NCI-H748 (cell line): ENCODE results near the gene DBF4.
"Not testable (repeated sequence)": the region's sequence is repeated elsewhere in the genome, so short reads cannot be mapped to it uniquely, and the experiment has no call there.

Experiments used
- DNase-seq: peaks from one replicate; lab custom pipeline; 2025; ENCODE audit not compliant: unreplicated experiment; lab: John Stamatoyannopoulos, UW

Gene DBF4

DNA sequence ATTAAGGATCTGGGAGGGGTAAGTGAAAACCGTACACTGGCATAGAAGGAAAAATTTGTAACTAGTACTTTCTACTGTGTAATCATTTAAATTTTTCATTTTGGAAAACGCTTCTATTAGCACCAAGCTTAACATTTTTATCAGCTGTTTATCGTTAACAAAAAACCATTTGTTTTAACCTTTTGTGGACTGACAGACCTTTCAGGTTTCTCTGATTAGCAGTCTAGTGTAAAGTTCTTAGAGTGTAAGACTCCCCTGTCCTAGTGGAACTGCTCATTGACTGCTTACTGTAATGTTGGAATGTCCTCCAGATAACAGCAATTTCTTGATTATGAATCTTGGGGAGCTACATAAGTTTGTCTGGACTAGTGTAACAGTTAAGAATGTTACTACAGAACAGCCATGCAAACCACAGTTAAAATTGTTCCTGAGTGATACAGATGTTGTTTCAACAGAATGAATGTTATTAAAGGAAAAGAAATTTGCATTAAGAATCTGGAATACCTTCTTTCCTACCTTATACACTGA lies 2.0 kb downstream of the DBF4 start:
- no peak for DNase-seq

DNA sequence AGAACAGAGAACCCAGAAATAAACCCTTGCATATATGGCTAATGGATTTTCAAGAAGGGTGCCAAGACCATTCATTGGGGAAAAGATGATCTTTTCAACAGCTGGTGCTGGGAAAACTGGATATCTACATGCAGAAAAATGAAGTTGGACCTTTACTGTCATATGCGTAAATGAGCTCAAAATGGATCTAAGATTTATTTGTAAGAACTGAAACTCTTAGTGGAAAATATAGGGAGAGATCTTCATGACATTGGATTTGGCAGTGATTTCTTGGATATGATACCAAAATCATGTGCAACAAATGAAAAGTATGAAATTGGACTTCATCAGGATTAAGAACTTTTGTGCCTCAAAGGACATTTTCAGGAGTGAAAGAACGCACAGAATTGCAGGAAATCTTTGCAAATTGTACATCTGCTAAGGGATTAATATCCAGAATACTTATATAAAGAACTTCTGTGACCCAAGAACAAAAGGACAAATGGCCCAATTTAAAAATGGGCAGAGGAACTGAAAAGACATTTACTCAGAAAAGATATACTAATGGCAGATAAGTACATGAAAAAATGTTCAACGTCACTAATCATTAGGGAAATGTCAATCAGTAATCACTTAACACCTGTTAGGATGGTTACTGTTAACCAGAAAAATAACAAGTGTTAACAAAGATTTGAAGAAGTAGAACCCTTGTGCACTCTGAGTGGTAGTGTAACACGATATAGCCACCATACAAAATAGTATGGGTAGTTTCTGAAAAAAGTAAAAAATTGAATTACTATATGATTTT lies 6.1 kb downstream of the DBF4 start:
- no peak for DNase-seq

DNA sequence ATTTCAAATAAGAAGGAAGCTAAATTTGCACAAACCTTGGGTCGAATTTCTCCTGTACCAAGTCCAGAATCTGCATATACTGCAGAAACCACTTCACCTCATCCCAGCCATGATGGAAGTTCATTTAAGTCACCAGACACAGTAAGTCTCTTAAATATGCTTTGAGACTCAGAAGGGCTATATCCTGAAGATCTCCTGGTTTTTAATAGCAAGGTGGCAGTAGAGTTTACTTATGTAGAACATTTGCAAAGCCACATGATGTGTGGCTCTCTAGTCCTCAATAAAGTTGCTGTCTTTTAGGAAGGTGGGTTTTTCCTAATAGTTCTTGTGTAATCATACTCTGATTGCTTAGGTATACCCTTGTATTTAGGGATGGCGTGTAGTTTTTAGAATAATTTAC lies 8.7 kb downstream of the DBF4 start:
- DNase-seq, result no peak

DNA sequence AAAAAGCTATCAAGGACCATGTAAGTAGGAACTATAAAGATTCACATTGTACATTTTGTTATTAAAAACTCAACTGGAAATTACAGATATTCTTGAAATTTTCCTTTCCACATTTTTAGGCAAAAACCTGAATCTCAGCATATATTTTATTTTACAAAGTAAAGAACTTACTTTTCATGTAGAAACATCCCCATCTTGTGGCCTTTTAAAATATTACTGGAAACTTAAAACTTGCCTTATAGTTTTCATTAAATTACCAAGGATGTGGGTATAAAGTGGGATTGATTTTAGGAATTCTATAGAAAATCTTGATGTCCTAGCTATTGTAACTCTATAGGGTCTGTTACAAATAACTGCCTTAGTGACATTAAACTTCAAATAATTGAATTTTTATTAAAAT lies 10.6 kb downstream of the DBF4 start:
- DNase-seq, result peak; percentile 39

DNA sequence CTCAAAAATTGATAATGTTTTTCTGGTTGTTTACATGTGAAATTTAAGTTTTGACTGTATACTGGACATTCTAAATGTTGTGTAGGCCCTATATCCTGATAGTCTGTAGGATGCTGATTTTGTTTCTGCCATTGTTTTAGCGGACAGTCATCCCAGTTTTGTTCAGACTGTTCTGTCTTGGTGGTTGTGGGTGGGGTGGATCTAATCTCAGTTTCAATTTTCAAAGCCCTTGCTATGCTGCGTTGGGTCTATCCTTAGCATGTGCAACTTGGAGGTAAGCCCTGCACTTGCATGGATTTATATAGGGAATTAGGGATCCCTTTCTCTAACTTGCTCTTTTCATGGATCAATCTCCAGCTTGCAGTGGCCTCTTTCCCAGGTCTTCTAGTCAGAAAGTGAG lies 19.1 kb downstream of the DBF4 start:
- no peak for DNase-seq

DNA sequence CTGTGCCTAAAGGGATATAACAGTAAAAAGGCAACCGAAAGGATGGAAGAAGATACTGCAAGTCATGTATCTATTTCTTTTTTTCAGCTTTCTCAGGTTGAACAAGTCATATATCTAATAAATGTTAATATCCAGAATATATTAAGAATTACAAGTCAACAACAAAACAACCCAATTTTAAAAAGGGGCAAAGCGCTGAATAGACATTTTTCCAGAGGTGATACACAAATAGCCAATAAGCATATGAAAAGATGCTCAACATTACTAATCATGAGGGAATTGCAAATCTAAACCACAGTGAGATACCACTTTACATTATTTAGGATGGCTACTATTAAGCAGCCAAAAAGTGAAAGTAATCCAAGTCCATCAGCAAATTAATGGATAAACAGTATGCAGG lies 23.0 kb downstream of the DBF4 start:
- no peak for DNase-seq

DNA sequence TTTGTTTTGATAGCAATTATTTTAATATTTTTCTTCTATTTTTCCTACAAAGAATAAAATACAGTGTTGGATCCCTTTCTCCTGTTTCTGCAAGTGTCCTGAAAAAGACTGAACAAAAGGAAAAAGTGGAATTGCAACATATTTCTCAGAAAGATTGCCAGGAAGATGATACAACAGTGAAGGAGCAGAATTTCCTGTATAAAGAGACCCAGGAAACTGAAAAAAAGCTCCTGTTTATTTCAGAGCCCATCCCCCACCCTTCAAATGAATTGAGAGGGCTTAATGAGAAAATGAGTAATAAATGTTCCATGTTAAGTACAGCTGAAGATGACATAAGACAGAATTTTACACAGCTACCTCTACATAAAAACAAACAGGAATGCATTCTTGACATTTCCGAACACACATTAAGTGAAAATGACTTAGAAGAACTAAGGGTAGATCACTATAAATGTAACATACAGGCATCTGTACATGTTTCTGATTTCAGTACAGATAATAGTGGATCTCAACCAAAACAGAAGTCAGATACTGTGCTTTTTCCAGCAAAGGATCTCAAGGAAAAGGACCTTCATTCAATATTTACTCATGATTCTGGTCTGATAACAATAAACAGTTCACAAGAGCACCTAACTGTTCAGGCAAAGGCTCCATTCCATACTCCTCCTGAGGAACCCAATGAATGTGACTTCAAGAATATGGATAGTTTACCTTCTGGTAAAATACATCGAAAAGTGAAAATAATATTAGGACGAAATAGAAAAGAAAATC lies 31.0 kb downstream of the DBF4 start:
- DNase-seq, result not testable (repeated sequence)

DNA sequence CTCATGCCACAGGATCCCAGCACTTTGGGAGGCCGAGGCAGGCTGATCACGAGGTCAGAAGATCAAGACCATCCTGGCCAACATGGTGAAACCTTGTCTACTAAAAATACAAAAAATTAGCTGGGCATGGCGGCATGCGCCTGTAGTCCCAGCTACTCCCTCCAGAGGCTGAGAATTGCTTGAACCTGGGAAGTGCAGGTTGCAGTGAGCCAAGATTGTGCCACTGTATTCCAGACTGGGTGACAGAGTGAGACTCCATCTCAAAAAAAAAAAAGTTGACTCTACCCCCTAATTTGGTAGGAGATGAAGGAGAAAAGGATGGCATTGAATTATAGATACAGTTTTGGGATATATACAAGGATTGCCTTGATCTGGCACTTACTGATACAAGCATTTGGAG lies 32.5 kb downstream of the DBF4 start:
- not testable (repeated sequence) for DNase-seq

DNA sequence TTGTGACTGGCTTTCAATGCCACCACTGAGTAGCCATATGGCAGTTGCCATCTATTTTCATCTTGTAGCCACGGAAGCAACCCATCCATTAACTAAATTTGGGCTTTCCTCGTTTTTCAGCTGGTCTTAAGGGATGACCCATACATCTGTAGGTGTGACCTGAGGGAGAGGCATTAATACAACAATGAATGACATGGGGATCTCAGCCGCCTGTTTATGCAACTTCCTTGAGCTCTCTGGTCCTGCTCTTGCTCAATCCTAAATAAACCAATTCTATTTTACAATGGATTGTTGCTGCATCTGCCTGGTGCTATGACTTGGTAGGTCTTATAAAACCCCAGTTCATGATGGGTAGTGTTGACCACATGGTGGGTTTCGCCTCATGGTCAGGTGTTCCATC lies 35.8 kb downstream of the DBF4 start:
- no peak for DNase-seq

DNA sequence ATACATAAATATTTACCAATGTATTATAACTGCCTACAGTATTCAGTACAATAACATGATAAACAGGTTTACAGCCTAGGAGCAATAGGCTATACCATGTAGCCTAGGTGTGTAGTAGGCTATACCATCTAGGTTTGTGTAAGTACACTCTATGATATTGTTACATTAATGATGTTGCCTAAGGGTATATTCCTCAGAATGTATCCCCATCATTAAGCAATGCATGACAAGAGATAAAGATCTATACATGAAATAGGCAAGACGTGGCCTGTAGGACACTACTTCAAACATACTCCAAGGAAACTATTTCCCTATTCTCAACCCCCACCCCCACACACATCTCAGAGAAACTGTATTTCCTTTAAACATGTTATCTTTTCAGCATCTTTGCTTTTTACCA lies 42.4 kb downstream of the DBF4 start:
- DNase-seq, result no peak

DNA sequence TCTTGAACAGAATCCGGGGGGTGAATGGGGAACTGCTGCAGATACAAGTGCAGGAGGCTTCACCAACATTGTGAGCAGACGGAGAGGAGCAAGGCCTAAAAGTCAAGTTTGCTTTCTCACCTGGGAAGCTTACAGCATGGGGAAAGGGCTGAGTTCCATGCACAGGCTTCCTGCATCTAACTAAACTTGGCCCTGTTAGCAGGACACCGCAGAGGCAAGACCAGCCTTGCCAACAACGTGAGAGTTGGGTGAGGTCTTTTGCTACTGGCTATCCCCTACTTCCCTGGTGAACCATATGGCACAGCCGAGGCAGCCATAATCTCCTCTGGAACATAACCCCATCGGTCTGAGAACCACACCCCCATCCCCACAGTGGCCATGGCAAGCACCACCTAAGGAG lies 43.6 kb downstream of the DBF4 start:
- no peak for DNase-seq

DNA sequence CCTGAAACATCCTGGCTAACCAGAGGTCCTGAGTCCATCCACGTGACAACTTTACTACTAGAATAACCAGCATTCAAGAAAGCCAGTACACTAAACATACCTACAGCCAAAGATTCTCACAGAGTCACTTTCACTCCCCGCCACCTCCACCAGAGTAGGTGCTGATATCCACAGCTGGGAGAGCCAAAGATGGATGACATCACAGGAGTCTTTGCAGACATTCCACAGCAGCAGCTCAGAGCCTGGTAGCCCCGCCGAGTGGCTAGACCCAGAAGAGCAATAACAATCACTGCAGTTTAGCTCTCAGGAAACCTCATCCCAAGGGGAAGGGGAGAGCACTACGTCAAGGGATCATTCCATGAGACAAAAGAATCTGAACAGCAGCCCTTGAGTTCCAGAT lies 44.3 kb downstream of the DBF4 start:
- DNase-seq, result no peak

DNA sequence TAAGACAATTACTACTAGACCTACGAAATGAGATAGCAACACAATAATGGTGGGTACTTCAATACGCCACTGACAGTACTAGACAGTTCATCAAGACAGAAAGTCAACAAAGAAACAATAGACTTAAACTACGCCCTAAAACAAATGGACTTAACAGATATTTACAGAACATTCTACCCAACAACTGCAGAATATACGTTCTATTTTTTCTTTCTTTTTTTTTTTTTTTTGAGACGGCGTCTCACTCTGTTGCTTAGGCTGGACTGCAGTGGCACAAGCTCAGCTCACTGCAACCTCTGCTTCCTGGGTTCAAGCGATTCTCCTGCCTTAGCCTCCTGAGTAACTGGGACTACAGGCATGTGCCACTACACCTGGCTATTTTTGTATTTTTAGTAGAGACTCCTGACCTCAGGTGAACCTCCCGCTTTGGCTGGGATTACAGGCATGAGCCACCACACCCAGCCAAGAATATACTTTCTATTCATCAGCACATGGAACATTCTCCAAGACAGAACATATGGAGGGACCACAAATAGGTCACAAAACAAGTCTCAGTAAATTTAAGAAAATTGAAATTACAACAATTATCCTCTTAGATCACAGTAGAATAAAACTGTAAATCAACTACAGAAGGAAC lies 46.6 kb downstream of the DBF4 start:
- DNase-seq, result peak; percentile 47

DNA sequence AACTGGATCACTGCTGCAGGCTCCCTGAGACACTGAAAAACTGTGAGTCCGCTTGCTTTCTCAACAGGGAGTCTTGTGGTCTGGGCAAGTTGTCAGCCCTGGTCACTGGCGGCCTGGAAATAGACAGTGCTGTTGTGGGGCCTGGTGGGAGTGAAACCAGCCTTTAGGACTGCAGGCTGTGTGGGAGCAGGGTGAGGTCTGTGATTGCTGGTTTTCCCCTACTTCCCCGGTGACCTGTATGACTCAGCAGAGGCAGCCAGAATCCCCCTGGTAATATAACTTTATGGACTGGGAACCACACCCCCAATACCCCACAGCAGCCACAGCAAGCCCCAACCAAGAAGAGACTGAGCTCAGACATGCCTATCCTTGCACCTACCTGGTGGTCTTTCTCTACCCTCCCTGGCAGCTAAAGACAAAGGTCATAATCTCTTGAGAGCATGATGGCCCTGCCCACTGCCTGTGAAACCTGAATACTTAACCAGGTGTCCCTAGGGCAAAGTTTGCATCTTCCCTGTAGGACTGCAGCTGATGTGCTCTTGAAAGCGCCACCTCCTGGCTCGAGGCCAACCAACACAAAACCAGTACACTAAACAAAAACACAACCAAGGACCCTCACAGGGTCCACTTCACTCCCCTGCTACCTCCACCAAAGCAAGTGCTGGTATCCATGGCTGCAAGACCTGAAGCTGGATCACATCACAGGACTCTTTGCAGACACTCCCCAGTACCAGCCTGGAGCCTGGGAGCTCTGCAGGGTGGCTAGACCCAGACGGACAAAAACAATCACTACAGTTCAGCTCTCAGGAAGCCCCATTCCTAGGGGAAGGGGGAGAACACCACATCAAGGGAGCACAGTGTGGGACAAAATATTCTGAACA lies 50.5 kb downstream of the DBF4 start:
- peak; percentile 79 for DNase-seq

DNA sequence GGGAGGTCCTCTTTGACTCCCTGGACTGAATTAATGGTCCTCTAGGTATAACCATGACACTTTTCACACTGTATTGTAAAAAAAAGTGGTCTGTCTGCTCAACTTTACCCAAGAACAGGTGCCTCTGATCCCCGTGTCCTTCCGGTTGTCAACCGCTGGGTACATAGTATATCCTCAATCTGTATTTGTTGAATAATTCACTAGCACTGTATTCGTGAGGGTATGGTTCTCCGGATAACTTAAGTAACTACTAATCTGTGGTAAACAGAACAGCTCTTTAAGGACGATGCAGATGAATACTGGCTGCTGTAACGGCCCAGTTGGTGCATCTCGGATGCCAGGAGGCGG lies 57.3 kb downstream of the DBF4 start:
- DNase-seq, result no peak

DNA sequence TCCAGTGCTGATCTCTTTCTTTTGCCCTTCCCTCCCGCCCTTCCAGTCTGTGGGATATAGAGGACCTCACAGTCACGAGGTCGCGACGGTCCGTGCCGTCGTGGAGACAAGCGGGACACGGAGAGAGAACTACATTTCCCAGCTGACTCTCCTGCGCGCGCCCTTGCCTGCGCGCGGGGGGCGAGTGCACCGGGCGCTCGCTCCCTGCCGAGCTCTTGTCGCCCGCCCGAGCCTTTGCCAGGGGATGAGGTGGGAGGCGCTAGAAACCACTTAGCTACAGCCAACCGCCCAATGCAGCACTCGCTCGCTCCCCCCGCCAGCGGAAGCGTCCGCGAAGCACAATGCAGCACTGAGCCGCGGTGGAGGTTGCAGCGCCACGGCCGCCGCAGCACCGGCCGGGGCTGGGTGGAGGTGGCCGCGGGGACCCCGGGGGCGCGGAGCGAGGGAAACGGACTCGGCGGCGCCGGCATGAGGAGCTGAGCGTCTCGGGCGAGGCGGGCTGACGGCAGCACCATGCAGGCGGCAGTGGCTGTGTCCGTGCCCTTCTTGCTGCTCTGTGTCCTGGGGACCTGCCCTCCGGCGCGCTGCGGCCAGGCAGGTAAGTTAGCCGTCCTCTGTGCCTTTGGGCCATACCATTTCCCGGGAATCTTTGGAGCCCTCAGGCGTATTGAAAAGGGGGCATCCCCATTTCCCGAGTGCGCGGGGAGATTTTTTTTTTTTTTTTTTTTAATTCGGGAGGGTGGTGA lies 57.8 kb downstream of the DBF4 start, which contains the start of gene ADAM22:
Gene ADAM22, plus strand, starts transcription at position 299 of the 746 bp plus-strand sequence. Its CDS starts 215 bp downstream, at position 514.
- peak; percentile 98 for DNase-seq

DNA sequence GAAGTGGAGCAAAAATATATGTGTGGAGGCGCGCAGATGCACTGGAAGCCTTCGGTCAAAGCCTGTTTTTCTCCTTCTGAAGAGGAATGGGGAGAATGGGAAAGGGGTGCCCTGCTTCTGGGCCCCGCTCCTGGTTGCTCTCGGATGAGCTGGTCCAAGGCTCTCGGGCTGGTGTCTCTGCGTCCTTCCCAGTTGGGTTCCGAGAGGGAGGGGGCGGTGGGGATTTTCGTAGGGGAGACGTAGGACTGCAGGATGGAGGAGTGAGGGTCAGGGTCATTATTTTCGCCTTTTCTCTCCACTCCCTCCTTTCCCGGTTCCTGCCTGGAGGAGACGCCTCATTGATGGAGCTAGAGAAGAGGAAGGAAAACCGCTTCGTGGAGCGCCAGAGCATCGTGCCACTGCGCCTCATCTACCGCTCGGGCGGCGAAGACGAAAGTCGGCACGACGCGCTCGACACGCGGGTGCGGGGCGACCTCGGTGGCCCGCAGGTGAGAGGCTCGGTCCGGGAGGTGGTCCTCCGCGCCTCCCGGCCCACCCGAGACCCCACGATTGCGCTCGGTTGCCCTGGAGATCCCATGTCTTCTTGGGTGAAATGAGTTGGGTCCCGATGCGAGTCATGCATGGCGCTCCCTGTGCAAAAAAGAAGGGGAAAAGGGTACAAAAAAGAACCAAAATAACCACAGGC lies 58.5 kb downstream of the DBF4 start:
- peak; percentile 78 for DNase-seq

DNA sequence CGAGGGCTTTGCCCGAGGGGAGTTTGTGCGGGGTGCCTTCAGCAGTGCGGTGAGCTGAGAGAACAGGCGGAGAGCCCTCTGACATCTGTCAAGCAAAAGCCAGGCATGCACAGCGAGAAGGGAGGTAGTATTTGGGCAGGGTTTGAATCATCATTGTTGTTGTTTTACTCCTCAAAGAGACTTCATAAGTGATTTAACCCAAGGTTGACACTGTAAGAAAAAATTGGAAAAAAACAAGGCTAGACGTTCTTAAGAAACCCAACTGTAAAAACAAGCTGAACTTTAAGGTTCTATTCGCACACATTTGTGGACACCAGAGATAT lies 59.1 kb downstream of the DBF4 start:
- peak; percentile 27 for DNase-seq

DNA sequence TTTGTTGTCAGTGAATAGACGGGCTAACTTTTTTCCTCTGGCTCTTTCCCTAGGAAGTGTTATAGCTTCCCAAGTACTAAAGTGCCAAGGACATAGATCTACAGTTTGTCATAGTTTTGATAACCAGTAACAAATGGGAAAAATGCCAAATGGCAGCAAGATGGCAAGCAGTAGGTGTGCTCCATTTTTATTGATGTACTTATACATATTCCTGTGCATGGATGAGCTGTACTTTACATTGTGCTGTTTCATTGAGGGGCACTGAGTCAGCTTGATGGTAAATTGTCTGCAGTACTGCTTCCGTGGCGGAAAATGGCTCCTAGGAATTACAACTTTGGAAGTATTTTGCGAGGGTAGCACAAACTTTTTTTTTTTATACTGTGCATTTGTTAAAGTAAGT lies 64.8 kb downstream of the DBF4 start:
- no peak for DNase-seq

DNA sequence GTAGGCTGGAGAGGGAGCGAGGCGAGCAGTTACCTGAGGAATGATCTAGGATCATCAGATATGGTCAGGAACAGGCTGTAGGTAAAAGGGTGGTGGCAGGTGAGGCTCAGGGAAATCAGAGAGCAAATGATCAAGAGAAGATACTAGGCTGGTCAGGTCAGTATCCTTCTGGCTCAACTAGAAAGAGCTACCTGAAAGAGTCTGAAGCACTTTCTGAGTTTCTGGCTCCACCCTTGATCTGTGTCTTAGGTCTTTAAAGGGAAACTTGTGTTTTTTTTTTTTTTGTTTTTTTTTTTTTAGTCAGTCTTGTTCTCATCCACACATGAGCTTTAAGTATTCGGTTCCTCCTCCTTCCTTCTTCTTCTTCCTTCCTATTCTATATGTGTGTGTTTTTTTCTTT lies 68.3 kb downstream of the DBF4 start:
- no peak for DNase-seq
